DOHH2 (cell line): ENCODE measurements around the gene ATP5F1D.
"Not testable (repeated sequence)": the region's sequence is repeated elsewhere in the genome, so short reads cannot be mapped to it uniquely, and the experiment has no call there.

Experiments used
- EZH2phosphoT487 ChIP-seq: fragments of 200-600 bp; sonication (generic); IDR thresholded peaks from 2 replicates; pipeline ENCODE4 v1.6.1; 2017; ENCODE audit warnings: borderline replicate concordance, mild to moderate bottlenecking, antibody characterized with exemption, low read length, moderate library complexity, mixed read lengths
- TF ChIP-seq, protein P1 (sequence below): fragments of 200-600 bp; sonication (generic); IDR thresholded peaks from one replicate; pipeline ENCODE4 v1.5.1; 2014; ENCODE audit warnings: antibody characterized with exemption, mild to moderate bottlenecking, low read depth, low read length; ENCODE audit not compliant: poor library complexity, severe bottlenecking

GRCh38 chr19:1208830-1209229, 32.7 kb upstream of the ATP5F1D start:
- TF ChIP-seq, protein P1, sequence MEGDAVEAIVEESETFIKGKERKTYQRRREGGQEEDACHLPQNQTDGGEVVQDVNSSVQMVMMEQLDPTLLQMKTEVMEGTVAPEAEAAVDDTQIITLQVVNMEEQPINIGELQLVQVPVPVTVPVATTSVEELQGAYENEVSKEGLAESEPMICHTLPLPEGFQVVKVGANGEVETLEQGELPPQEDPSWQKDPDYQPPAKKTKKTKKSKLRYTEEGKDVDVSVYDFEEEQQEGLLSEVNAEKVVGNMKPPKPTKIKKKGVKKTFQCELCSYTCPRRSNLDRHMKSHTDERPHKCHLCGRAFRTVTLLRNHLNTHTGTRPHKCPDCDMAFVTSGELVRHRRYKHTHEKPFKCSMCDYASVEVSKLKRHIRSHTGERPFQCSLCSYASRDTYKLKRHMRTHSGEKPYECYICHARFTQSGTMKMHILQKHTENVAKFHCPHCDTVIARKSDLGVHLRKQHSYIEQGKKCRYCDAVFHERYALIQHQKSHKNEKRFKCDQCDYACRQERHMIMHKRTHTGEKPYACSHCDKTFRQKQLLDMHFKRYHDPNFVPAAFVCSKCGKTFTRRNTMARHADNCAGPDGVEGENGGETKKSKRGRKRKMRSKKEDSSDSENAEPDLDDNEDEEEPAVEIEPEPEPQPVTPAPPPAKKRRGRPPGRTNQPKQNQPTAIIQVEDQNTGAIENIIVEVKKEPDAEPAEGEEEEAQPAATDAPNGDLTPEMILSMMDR = not testable (repeated sequence)
- not testable (repeated sequence) for TF ChIP-seq EZH2phosphoT487
